GM10847 (cell line): ENCODE data around the gene PRKCE.

Experiments used
- POLR2A ChIP-seq: IDR thresholded peaks from 2 replicates; pipeline ENCODE4 v1.6.1; 2011; ENCODE audit not compliant: insufficient read length; ENCODE audit errors: extremely low read depth

PRKCE gene

DNA sequence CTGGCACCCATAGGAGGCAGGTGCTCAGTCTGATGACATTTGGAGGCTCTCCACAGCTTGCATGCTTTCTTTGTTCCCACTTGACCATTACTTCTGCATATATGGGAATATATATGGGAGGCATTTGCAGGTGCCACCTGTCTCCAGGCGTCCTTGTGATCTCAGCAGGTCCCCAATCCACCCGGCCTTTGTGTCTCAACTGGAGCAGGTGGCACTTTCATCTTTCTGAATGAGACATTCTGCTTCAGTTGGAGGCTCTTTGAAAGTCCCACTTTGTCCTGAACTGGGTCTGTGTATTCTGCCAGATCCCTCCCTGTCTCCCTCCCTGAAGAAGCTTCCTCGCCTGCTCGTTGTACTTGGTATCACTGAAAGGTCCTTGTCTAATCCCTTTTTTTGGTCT lies 327.6 kb downstream of the PRKCE start:
- TF ChIP-seq POLR2A = no peak

DNA sequence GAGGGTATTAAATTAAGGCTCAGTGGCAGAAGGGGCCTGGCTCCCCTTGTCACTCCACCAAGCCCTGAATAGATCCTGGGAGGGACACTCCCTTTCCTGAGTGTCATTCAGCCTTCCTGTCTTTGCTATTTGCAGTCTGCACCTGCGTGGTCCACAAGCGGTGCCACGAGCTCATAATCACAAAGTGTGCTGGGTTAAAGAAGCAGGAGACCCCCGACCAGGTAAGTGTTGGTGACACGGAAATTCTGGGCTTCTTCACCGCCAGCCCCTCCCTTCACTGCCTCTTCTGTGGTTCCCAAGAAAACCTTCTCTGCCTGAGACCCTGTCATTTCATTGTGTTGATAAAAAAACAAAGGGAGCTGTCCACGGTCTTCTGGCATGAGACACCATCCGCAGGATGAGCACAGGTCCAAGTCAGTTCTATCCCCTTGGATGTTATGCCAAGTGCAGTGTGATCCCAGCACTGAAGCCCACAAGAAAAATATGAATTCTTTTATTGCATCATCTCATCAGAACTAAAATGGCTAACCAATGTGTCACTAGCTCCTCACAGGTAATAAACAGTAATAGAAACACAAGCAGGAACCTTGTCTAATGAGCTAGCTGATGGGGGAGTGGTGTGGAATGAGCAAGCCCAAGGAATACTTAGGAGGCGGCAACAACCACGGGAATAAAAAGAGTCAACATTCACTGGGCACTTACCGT lies 328.8 kb downstream of the PRKCE start:
- no peak for TF ChIP-seq POLR2A

DNA sequence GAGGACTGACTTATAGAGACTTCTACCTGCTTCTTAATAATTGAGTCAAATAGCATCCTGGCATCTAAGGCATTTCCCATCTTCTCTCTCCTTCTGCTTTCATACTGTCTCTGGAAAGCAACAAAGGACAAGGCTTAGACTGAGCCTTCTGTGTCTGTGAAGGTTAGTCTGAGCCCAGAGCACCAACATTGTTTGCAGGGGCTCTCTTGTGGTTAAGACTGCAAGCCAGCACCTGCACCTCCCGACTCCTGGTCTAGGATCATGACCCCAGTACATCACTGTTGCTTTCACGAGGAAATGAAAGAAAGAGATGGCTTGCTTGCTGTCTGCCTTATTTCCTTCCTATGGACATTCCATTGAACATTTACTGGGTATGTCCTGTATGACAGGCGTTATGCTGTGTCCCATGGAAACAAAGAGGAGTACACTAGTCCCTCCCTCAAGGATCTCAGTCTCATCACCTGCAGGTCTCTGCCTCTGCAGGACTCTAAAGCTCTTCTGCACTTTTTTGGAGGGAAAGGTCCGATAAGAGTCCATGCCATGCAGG lies 330.0 kb downstream of the PRKCE start:
- no peak for TF ChIP-seq POLR2A

- TF ChIP-seq POLR2A = no peak
These were observed 330.6 kb downstream of the PRKCE start for GRCh38 chr2:45982096-45982495.

- no peak for TF ChIP-seq POLR2A
These were observed 331.7 kb downstream of the PRKCE start for GRCh38 chr2:45983213-45983612.

DNA sequence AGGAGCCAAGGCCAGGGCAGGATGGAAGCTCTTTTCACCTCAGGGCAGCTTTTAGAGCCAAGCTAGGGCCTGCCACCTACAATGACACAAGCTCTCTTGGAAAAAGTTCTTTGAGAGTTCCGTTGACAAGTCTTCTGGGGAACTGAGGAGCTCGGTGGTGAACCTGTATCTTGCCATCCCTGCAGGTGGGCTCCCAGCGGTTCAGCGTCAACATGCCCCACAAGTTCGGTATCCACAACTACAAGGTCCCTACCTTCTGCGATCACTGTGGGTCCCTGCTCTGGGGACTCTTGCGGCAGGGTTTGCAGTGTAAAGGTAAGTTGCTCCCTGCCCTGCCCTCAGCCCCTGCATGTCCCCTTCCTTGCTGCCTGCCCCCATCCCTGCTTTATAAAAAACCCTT lies 332.9 kb downstream of the PRKCE start:
- TF ChIP-seq POLR2A = no peak

DNA sequence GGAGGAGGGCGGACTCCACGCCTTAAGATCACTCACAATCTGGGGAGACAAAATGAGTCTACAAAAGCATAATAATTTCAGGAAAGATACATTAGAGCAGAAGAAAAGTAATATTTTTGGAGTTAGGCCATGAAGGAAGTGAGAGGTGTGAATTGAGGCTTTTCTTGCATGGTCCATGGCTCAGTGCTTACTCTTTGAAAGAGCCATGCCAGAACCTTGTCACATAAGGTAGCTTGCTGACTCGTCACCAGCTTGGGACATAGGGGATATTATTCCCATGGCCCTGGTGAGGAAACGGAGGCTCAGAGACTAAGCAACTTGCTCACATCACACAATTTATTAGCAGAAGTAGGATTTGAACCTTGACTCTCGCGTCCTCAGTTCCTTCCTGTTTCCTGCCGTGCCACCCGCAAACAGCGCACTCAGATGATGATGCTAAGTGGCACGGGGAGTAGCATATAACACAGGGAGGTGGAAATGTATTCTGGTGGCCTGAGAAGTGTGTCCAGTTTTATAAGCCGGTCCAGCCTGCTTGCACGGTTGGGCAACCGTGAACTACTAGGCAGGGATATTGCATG lies 333.5 kb downstream of the PRKCE start:
- TF ChIP-seq POLR2A = no peak

GRCh38 chr2:45986509-45986908 lies 335.0 kb downstream of the PRKCE start:
- no peak for TF ChIP-seq POLR2A

GRCh38 chr2:45987856-45988255 lies 336.4 kb downstream of the PRKCE start:
- no peak for TF ChIP-seq POLR2A

- TF ChIP-seq POLR2A = no peak
These were observed 337.4 kb downstream of the PRKCE start for GRCh38 chr2:45988879-45989278.

DNA sequence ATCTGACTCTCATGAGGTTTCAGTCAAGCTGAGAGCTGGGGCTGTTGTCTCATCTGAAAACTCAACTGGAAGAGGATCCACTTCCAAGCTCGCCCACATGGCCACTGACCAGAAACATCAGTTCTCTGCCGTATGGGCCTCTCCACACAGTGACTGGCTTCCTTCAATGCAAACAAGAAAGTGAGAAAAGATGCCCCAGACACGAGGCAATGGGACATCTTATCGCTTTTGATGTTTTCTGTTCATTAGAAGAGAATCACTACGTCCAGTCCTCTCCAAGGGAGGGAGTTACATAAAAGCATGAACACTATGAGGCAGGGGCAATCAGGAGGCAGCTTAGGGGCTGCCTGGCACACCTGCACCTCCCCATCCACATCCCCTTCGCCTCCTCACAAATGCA lies 338.7 kb downstream of the PRKCE start:
- no peak for TF ChIP-seq POLR2A

GRCh38 chr2:45992021-45992740 lies 340.7 kb downstream of the PRKCE start:
- TF ChIP-seq POLR2A = no peak

DNA sequence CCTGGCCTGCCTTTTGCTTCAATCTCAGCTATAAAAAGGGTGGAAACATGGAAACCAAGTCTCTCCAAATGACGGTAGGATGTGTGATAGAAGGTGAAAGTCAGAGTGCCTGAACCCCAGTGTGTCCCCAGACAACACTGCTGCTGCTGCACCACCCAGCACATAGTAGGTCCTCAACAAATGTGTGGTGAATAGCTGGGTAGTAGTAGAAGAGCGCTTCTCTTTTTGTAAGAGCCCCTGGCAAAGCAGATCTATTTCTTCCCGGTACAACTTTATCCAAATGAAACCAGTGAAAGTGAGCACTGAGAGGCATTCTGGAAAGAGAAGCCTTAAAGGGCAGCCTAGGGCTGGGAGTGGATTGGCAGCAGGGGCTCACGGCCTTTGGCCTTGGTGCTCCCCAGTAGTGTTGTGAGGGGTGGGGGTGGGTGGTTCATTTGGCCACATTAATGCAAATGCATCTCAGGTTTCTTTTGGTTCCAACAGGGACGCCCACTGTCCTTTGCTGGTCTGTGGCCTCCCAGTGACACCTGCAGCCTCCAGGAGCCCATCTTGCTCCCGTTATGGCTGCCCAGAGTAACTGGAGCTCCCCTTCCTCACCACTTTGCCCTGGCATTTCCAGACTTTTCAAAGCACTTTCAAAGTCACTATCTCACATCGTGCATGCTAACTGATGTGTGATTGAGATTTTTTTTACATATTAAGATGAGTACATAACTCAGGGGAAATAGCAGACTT lies 341.4 kb downstream of the PRKCE start:
- no peak for TF ChIP-seq POLR2A

DNA sequence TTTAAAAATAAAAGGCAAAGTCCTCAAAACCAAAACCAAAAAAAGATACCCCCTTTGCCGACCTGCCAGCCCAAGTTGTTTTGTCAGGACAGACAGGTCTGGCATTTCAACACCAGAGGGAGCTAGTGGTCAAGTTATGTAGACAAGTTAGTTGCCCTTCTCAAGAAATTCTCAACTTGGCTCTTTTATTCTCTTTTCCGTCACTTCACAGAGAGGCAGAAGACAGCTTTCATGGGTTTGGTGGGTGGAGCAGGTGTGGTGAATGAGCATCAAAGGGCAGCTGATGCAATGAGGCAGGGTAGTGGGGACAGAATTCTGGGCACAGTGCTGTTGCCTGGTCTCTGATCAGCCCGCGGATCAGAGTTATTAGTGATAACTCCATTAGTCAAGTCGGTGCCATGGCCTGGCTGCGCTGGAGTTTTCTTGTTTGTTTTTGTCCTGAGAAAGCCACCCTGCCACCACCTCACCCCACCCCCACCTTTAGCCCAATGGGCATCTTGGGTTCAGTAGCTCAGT lies 342.1 kb downstream of the PRKCE start:
- no peak for TF ChIP-seq POLR2A

- TF ChIP-seq POLR2A = no peak
These were observed 342.6 kb downstream of the PRKCE start for GRCh38 chr2:45994060-45994459.
